Cardiac fibroblast (primary cell): Measurements from ENCODE around the gene ANKRD33.

ENCODE experiments used
- DNase-seq, 2 donors: peaks; one replicate each; pipeline versions ENCODE4 v3.0.0 to v3.0.0-alpha.2; 2010; ENCODE audit warnings: low read depth in 2 of 2
- H3K4me3 ChIP-seq, 2 donors: replicated peaks in 1 of 2; 1 replicate in 1 of 2; 2 replicates in 1 of 2; pipeline ENCODE4 v1.5.1; 2011; ENCODE audit warnings: low read depth in 2 of 2, low read length in 2 of 2, mild to moderate bottlenecking in 2 of 2, moderate library complexity in 1 of 2
- TF ChIP-seq, protein P1 (sequence below): IDR thresholded peaks from one replicate; pipeline ENCODE4 v1.5.1; 2011; ENCODE audit warnings: low read depth, mild to moderate bottlenecking, low read length, inconsistent platforms

Gene ANKRD33

DNA sequence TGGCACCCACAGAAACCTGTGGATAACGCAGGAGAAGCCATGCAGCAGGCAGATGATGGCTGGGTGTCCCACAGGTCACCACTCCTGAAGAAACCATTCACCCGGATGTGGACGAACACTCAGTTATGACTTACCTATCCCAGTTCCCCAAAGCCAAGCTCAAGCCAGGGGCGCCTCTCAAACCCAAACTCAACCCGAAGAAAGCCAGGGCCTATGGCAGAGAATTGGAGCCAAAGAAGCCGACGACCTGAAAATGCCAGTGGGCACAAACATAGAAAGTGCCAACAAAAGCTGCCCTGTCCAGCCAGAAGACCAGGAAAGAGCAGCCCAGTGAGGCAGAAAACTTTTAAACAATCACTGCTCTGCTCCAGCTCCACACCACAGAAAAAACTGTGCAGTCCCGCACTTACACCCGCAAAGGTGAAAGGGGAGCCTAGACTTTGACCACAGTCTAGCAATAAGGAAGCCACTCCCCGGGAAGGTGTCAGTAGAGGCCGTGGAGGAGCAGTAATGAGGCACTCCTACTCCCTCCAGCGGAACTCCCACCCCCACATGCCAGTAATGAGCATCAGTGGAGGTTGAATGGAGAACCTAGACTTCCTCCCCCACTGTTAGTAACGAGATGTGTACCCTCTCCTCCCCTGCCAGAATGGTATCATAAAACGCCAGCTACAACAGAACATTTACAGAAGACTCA lies 13.4 kb downstream of the ANKRD33 start:
- no peak overlapping the region for H3K4me3 ChIP-seq
- TF ChIP-seq, protein P1, sequence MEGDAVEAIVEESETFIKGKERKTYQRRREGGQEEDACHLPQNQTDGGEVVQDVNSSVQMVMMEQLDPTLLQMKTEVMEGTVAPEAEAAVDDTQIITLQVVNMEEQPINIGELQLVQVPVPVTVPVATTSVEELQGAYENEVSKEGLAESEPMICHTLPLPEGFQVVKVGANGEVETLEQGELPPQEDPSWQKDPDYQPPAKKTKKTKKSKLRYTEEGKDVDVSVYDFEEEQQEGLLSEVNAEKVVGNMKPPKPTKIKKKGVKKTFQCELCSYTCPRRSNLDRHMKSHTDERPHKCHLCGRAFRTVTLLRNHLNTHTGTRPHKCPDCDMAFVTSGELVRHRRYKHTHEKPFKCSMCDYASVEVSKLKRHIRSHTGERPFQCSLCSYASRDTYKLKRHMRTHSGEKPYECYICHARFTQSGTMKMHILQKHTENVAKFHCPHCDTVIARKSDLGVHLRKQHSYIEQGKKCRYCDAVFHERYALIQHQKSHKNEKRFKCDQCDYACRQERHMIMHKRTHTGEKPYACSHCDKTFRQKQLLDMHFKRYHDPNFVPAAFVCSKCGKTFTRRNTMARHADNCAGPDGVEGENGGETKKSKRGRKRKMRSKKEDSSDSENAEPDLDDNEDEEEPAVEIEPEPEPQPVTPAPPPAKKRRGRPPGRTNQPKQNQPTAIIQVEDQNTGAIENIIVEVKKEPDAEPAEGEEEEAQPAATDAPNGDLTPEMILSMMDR = no peak
- no peak for DNase-seq

DNA sequence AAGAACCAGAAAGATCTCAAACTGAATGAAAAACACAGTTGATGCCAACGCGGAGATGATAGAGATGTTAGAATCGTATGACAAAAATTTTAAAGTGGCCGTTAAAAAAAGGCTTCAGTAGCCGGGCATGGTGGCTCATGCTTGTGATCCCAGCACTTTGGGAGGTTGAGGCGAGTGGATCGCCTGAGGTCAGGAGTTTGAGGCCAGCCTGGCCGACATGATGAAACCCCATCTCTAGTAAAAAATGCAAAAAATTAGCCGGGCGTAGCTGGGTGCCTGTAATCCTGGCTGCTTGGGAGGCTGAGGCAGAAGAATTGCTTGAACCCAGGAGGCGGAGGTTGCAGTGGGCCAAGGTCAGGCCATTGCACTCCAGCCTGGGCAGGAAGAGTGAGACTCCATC lies 14.0 kb downstream of the ANKRD33 start:
- TF ChIP-seq, protein P1 = no peak

DNA sequence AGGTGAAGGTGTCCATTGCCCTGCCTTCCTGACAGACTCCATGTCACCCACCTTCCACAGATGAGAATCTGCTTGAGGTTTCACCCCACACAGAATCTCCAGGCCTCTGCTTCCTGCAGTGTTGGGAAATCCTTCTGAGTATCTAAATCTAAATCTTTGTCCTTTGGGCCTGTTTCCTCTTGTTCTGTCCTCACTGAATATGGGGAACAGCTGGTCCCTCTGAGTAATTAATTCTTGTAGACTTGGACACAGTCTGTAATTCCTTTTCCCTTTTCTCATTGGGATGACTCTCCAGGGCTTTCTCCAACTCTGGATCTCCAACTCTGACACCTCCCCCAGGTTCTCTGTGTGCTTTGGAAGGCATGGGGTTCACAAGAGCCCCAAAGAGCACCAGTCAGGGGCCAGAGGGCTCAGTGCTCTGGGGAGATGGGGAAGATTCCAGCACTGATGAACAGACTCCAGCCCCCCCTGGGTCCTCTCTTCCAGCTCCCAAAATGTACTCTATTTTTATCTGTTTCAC lies 17.1 kb downstream of the ANKRD33 start:
- TF ChIP-seq, protein P1 = no peak
- H3K4me3 ChIP-seq = peak overlapping the region in 1 of 2 donors; percentile 24
- peak; percentile 58 to 76 for DNase-seq

More for the DNA sequence above, 14.0 kb downstream of the ANKRD33 start:
- H3K4me3 ChIP-seq = no peak overlapping the region
- no peak for DNase-seq

DNA sequence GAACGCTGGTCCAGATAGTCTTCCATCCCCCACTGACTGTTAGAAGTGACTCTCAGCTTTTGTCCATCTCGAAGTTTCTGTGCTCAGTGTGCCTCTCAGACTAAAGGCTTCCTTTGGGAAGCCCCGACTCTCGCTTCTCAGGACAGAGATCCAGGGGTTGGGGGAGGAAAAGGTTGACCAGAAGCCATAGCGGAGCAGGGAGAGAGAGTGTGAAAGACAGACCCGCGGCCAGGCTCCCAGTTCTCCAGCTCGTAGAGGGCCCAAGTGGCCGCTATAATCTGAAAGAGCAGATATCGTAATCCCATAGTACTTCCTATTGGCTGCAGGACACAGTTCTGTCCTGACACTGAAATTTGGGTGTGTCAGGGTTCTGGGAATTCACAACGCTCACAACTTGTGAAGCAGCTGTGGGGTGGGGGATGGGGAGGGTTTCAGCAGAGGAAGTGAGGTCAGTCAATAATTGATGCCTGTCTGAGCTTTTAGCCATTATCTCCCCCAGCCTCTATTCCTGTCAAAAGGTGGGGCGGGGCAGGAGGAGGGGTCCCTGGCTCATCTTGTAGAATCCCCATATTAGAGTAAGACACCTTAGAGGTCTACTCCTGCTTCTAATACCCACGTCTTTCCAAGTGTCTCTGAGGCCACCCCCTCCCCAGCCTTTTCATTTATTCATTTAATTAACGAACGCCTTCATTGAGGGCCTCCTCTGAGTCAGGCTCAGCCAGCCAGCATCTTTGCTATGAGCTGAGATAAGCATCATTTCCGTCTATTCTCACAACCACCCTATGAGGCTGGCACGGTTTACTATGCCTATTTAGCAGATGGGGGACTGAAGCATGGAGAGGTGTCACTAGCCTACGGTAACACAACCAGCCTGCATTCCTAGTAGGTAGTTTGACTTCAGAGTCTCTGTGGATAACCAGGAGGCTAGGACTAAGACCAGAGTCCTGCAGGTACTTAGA lies 17.8 kb downstream of the ANKRD33 start:
- peak; percentile 89 to 90 for DNase-seq
- H3K4me3 ChIP-seq = peak overlapping the region in 1 of 2 donors; percentile 24

DNA sequence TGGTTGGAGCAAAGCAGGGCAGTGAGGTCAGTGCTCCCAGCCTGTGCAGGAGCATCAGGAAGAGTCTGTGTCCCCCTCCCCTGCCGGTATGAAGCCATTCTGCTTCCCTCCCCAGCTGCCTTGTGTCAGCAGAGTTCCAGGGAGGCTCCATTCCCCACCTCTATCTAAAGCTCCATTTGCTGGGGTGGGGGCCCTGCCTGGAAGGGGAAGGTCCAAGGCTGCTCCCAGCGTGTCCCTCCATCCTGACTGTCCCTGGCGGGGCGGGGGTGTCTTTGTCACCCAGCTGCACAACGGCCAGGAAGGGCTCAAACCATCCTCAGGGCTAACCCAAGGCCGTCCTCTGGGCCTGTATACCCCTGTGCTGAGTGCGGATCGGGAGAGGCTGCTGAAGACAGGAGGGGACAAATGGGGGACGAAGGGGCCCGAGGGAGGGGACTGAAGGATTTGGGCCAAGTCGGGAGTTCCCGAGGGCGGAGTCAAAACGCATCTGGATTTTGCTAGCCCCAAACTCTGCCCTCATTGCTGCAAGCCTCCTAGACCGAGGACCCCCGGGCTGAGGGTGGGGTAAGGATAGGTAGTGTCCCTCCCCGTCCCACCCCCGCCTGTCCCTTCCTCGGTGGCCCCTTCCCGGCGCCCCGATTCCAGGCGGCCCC lies 18.7 kb downstream of the ANKRD33 start:
- DNase-seq = peak in 1 of 2 donors; percentile 26
- TF ChIP-seq, protein P1 = no peak

More for the DNA sequence above, 17.8 kb downstream of the ANKRD33 start:
- TF ChIP-seq, protein P1 = no peak

DNA sequence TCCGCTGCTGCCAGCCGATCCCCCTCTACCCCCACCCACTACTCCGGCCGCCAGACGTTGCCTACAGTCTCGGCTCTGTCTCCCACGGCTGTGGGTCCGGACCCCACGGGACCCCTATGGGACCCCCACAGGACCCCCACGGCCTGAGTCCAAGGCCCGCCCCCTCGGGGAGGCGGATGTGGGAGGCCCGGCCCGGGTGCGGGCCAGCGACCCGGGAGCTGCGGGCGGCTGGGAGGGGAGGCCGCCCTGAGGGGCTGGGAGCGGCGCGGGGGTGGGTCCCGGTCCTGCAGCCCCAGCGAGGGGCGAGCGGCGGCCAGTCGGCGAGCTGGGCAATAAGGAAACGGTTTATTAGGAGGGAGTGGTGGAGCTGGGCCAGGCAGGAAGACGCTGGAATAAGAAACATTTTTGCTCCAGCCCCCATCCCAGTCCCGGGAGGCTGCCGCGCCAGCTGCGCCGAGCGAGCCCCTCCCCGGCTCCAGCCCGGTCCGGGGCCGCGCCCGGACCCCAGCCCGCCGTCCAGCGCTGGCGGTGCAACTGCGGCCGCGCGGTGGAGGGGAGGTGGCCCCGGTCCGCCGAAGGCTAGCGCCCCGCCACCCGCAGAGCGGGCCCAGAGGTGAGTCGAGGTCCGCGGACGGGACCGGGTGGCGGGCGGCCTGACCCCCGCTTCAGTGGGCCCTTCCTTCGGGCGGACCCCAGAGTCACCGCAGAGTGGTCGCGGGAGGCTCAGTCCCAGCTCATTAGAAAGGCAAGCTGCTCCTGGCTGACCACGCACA lies 19.4 kb downstream of the ANKRD33 start, which contains the start of gene ACVRL1:
Gene ACVRL1 (plus strand): TSS at position 422 of the 773 bp plus-strand sequence. CDS start 4,971 bp downstream, outside the sequence.
- TF ChIP-seq, protein P1 = no peak
- peak in 1 of 2 donors; percentile 60 for DNase-seq
- H3K4me3 ChIP-seq = peak within 1 kb of the TSS; percentile 55 to 62

More for the DNA sequence above, 18.7 kb downstream of the ANKRD33 start:
- H3K4me3 ChIP-seq = peak overlapping the region; percentile 55 to 62
